Vagina (tissue), 2 donors: Measurements from ENCODE around the gene KCTD11. TPM values are rescaled to one million over a fixed set of nuclear protein-coding genes. Genes with fewer than 3 reads are reported as not detected.

ENCODE experiments used
- DNase-seq, 2 donors: peaks; one replicate each; pipeline ENCODE4 v3.0.0-alpha.2; 2017; ENCODE audit errors: extremely low spot score in 2 of 2
- H3K27ac ChIP-seq: fragments of 200-600 bp; sonication (generic); one replicate; pipeline ENCODE4 v1.5.1; 2019
- H3K27me3 ChIP-seq: fragments of 200-600 bp; sonication (generic); one replicate; pipeline ENCODE4 v1.5.1; 2019
- H3K36me3 ChIP-seq, 2 donors: fragments of 200-600 bp; sonication (generic); one replicate each; pipeline ENCODE4 v1.5.1; 2017 to 2019
- H3K4me1 ChIP-seq: fragments of 200-600 bp; sonication (generic); one replicate; pipeline ENCODE4 v1.5.1; 2019
- H3K4me3 ChIP-seq, 2 donors: fragments of 200-600 bp; sonication (generic); 1 replicate in 1 of 2; 2 replicates in 1 of 2; pipeline ENCODE4 v1.5.1; 2016 to 2019
- H3K9me3 ChIP-seq: fragments of 200-600 bp; sonication (generic); one replicate; pipeline ENCODE4 v1.5.1; 2019
- CTCF ChIP-seq, 3 experiments: fragments of 450-650 bp in 2 of 3; fragments of 200-600 bp in 1 of 3; sonication (generic) in 1 of 3; IDR thresholded peaks; one replicate each; pipeline ENCODE4 v1.5.1; 2017 to 2019; ENCODE audit warnings: antibody characterized with exemption in 3 of 3, mild to moderate bottlenecking in 2 of 3, moderate library complexity in 2 of 3
- POLR2A ChIP-seq, 2 donors: fragments of 450-650 bp; IDR thresholded peaks; one replicate each; pipeline ENCODE4 v1.6.1; 2017; ENCODE audit warnings: antibody characterized with exemption in 2 of 2, mild to moderate bottlenecking in 2 of 2, moderate library complexity in 2 of 2
- POLR2AphosphoS5 ChIP-seq, 2 donors: sonication (generic); formaldehyde crosslinking; IDR thresholded peaks; one replicate each; pipeline ENCODE4 v1.9.0; 2017; ENCODE audit warnings: antibody characterized with exemption in 2 of 2, mild to moderate bottlenecking in 2 of 2, low read depth in 1 of 2; ENCODE audit not compliant: insufficient read depth in 1 of 2
- intact Hi-C: fragments of 100-400 bp; cut with DNase I; formaldehyde crosslinking; loops from one replicate; pipeline ENCODE4 v1.15.1; 2023
- total RNA-seq: library from RNA; depleted of rRNA; stranded (reverse); fragments of >200 nt; gene quantifications from one replicate; pipeline ENCODE4 v1.2.3, GENCODE V29; 2016

KCTD11 gene
- total RNA-seq, 1 donor from 2014 or later, result 12.5 TPM

- no peak overlapping the region for H3K4me3 ChIP-seq
- TF ChIP-seq CTCF (IDR thresholded peaks at IDR 0.05), result no peak
- TF ChIP-seq POLR2AphosphoS5 (IDR thresholded peaks at IDR 0.05; ENCODE audit: insufficient read depth in 1 of 2, low read depth in 1 of 2), result no peak
- no peak for TF ChIP-seq POLR2A (IDR thresholded peaks at IDR 0.05)
- H3K27ac ChIP-seq, result no peak overlapping the region
- H3K36me3 ChIP-seq, result peaks cover 3 to 61% of the 10 kb centered on the region in 2 donors
- no peaks in the 10 kb centered on the region for H3K27me3 ChIP-seq
- DNase-seq, result no peak
- intact Hi-C loops, result loop anchor here (5.0 kb wide), 1 partner anchor 34 kb away; no protein-coding TSS in a partner anchor
- H3K9me3 ChIP-seq, result no peaks in the 10 kb centered on the region
- peaks cover 66% of the 10 kb centered on the region for H3K4me1 ChIP-seq
These were observed 38.7 kb upstream of the KCTD11 start for GRCh38 chr17:7313088-7313889.

GRCh38 chr17:7313890-7314718, 37.9 kb upstream of the KCTD11 start:
- H3K9me3 ChIP-seq, result no peaks in the 10 kb centered on the region
- TF ChIP-seq POLR2A (IDR thresholded peaks at IDR 0.05), result no peak
- TF ChIP-seq POLR2AphosphoS5 (IDR thresholded peaks at IDR 0.05; ENCODE audit: insufficient read depth in 1 of 2, low read depth in 1 of 2), result no peak
- TF ChIP-seq CTCF (IDR thresholded peaks at IDR 0.05), result no peak
- intact Hi-C loops, result loop anchor here (5.0 kb wide), 1 partner anchor 33 kb away; no protein-coding TSS in a partner anchor
- DNase-seq, result no peak
- peak overlapping the region; percentile 87 to 95 for H3K4me3 ChIP-seq
- peaks cover 58% of the 10 kb centered on the region for H3K4me1 ChIP-seq
- H3K36me3 ChIP-seq, result peaks cover 3 to 69% of the 10 kb centered on the region in 2 donors
- peak overlapping the region; percentile 91 for H3K27ac ChIP-seq
- no peaks in the 10 kb centered on the region for H3K27me3 ChIP-seq

GRCh38 chr17:7314719-7315569, 37.0 kb upstream of the KCTD11 start, which contains the start of gene GPS2:
Gene GPS2 (minus strand): TSS chr17:7315360. CDS start chr17:7315052, 308 bp downstream.
- Histone ChIP-seq H3K9me3 (no peaks in the 10 kb centered on the region), H3K4me3 (peak within 1 kb of the TSS; percentile 87 to 95), H3K27me3 (no peaks in the 10 kb centered on the region), H3K36me3 (peaks cover 3 to 66% of the 10 kb centered on the region in 2 donors), H3K27ac (peak within 1 kb of the TSS; percentile 91), H3K4me1 (peaks cover 50% of the 10 kb centered on the region)
- intact Hi-C loops, result loop anchor here (5.0 kb wide), 1 partner anchor 32 kb away; no protein-coding TSS in a partner anchor
- no peak for DNase-seq
- peak in 1 of 2 donors; percentile 60 for TF ChIP-seq POLR2A (IDR thresholded peaks at IDR 0.05)
- TF ChIP-seq CTCF (IDR thresholded peaks at IDR 0.05), result no peak
- TF ChIP-seq POLR2AphosphoS5 (IDR thresholded peaks at IDR 0.05; ENCODE audit: insufficient read depth in 1 of 2, low read depth in 1 of 2), result peak; percentile 92 to 96

GRCh38 chr17:7315570-7316235, 36.3 kb upstream of the KCTD11 start:
- DNase-seq, result no peak
- no peaks in the 10 kb centered on the region for H3K9me3 ChIP-seq
- H3K27ac ChIP-seq, result peak overlapping the region; percentile 91
- TF ChIP-seq POLR2AphosphoS5 (IDR thresholded peaks at IDR 0.05; ENCODE audit: insufficient read depth in 1 of 2, low read depth in 1 of 2) (peak in 1 of 2 donors; percentile 6), CTCF (IDR thresholded peaks at IDR 0.05) (no peak)
- intact Hi-C loops, result no loop called here
- peaks cover 3 to 62% of the 10 kb centered on the region in 2 donors for H3K36me3 ChIP-seq
- peaks cover 42% of the 10 kb centered on the region for H3K4me1 ChIP-seq
- peak overlapping the region; percentile 87 to 95 for H3K4me3 ChIP-seq
- H3K27me3 ChIP-seq, result no peaks in the 10 kb centered on the region
